Left lung (tissue), 10 donors: ENCODE measurements around the gene SIRT6. TPM values are rescaled to one million over a fixed set of nuclear protein-coding genes. Genes with fewer than 3 reads are reported as not detected.
A peak's percentile ranks its signal among the peaks of the same experiment; 100 is the strongest.
"Not testable (repeated sequence)": the region's sequence is repeated elsewhere in the genome, so short reads cannot be mapped to it uniquely, and the experiment has no call there.

Source experiments
- ATAC-seq: fragments of 200-7000 bp; cut with Tn5 transposase; one replicate; pipeline ENCODE4 v1.9.1; 2020; ENCODE audit warnings: moderate library complexity
- DNase-seq, 4 donors: peaks; one replicate each; pipeline ENCODE4 v3.0.0-alpha.2; 2013 to 2020
- H3K27ac ChIP-seq, 2 donors: fragments of 200-600 bp; sonication (generic) in 1 of 2; one replicate each; pipeline versions ENCODE4 v1.5.0 to v1.8.0; 2020 to 2021
- H3K27me3 ChIP-seq, 2 donors: fragments of 200-600 bp; sonication (generic) in 1 of 2; one replicate each; pipeline versions ENCODE4 v1.5.0 to v1.8.0; 2020 to 2021
- H3K36me3 ChIP-seq, 2 donors: fragments of 200-600 bp; sonication (generic) in 1 of 2; one replicate each; pipeline versions ENCODE4 v1.5.0 to v1.8.0; 2020 to 2021
- H3K4me1 ChIP-seq, 2 donors: fragments of 200-600 bp; one replicate each; pipeline ENCODE4 v1.8.0; 2021
- H3K4me3 ChIP-seq, 2 donors: fragments of 200-600 bp; sonication (generic) in 1 of 2; one replicate each; pipeline versions ENCODE4 v1.5.0 to v1.8.0; 2020 to 2021; ENCODE audit warnings: mild to moderate bottlenecking in 1 of 2
- H3K9me3 ChIP-seq, 2 donors: fragments of 200-600 bp; sonication (generic) in 1 of 2; one replicate each; pipeline versions ENCODE4 v1.5.0 to v1.8.0; 2020 to 2021
- CTCF ChIP-seq, 2 donors: fragments of 200-600 bp; sonication (generic) in 1 of 2; IDR thresholded peaks; one replicate each; pipeline versions ENCODE4 v1.5.0 to v1.8.0; 2021; ENCODE audit warnings: antibody characterized with exemption in 2 of 2
- intact Hi-C, 2 donors: fragments of 100-400 bp; cut with DNase I; formaldehyde crosslinking; loops; one replicate each; pipeline versions ENCODE4 v1.11.2 to v1.14.2; 2022
- polyA plus RNA-seq, 6 donors: library from polyadenylated mRNA; unstranded; fragments of 120-200 nt; gene quantifications; one replicate each; pipeline ENCODE4 v1.2.1, GENCODE V29; 2013; ENCODE audit not compliant: insufficient read length in 6 of 6
- total RNA-seq, 2 donors: library from RNA; stranded (reverse); fragmentation: NEBNext Ultra II Directional; extraction: Animal tissue kit (Norgen Biotek cat#: 25700); gene quantifications; one replicate each; pipeline ENCODE4 v1.2.1, GENCODE V29; 2021
- donor health status: DM: no; HTN: yes; CAD: no.
- donor health status: DM: no; HTN: no; CAD: no.

The SIRT6 gene
- total and polyA plus RNA-seq, 8 donors: 17.8 to 24.7 (median 20.2) TPM

GRCh38 chr19:4194353-4194752, 12.0 kb upstream of the SIRT6 start:
- no peak for ATAC-seq
- intact Hi-C loops: no loop called here
- H3K27ac ChIP-seq: no peak overlapping the region
- no peak overlapping the region for H3K4me3 ChIP-seq
- no peak for DNase-seq
- H3K9me3 ChIP-seq: no peaks in the 10 kb centered on the region
- peaks cover 12 to 69% of the 10 kb centered on the region in 2 donors for H3K27me3 ChIP-seq
- TF ChIP-seq CTCF (IDR thresholded peaks at IDR 0.05): no peak
- H3K36me3 ChIP-seq: no peaks in the 10 kb centered on the region
- peaks cover 0 to 8% of the 10 kb centered on the region in 2 donors for H3K4me1 ChIP-seq

DNA sequence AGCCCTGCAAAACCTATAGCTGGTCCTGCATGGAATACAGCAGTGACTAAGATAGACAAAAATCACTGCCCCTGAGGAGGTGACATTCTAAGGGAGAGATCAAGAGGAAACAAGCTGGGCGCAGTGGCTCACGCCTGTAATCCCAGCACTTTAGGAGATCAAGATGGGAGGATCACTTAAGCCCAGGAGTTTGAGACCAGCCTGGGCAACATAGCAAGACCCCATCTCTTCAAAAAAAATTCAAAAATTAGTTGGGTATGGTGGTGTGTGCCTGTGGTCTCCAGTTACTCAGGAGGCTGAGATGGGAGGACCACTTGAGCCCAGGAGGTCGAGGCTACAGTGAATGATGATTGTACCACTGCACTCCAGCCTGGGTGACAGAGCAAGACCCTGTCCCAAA, 10.2 kb upstream of the SIRT6 start:
- peaks cover under 1 to 51% of the 10 kb centered on the region in 2 donors for H3K27me3 ChIP-seq
- H3K4me3 ChIP-seq, DNase-seq, H3K36me3 ChIP-seq, intact Hi-C loops, ATAC-seq, H3K27ac ChIP-seq, H3K4me1 ChIP-seq, H3K9me3 ChIP-seq: not testable (repeated sequence)

- intact Hi-C loops: no loop called here
- Histone ChIP-seq H3K27ac (no peak overlapping the region), H3K9me3 (no peaks in the 10 kb centered on the region), H3K27me3 (peaks cover 0 to 22% of the 10 kb centered on the region in 2 donors), H3K36me3 (no peaks in the 10 kb centered on the region), H3K4me1 (no peaks in the 10 kb centered on the region), H3K4me3 (no peak overlapping the region)
- ATAC-seq (no peak), DNase-seq (no peak)
- no peak for TF ChIP-seq CTCF (IDR thresholded peaks at IDR 0.05)
Observed at GRCh38 chr19:4189641-4190040, 7.3 kb upstream of the SIRT6 start.

- peaks cover 0 to 3% of the 10 kb centered on the region in 2 donors for H3K27me3 ChIP-seq
- no peak overlapping the region for H3K4me3 ChIP-seq
- H3K9me3 ChIP-seq: no peaks in the 10 kb centered on the region
- intact Hi-C loops: no loop called here
- no peak for ATAC-seq
- no peak for DNase-seq
- H3K27ac ChIP-seq: no peak overlapping the region
- H3K36me3 ChIP-seq: no peaks in the 10 kb centered on the region
- no peak for TF ChIP-seq CTCF (IDR thresholded peaks at IDR 0.05)
- peaks cover 5 to 11% of the 10 kb centered on the region in 2 donors for H3K4me1 ChIP-seq
Observed at GRCh38 chr19:4187313-4188122, 5.2 kb upstream of the SIRT6 start.

GRCh38 chr19:4186087-4186993, 4.0 kb upstream of the SIRT6 start:
- H3K27ac ChIP-seq: no peak overlapping the region
- ATAC-seq (peak; percentile 76), DNase-seq (peak in 3 of 4 donors; percentile 22 to 75 (median 52))
- no peaks in the 10 kb centered on the region for H3K9me3 ChIP-seq
- peak; percentile 54 to 86 for TF ChIP-seq CTCF (IDR thresholded peaks at IDR 0.05)
- H3K4me1 ChIP-seq: peaks cover 5 to 18% of the 10 kb centered on the region in 2 donors
- intact Hi-C loops: no loop called here
- no peak overlapping the region for H3K4me3 ChIP-seq
- no peaks in the 10 kb centered on the region for H3K27me3 ChIP-seq
- H3K36me3 ChIP-seq: no peaks in the 10 kb centered on the region
